Adrenal gland (tissue), 12 donors: ENCODE results near the gene ZNF511. TPM values are rescaled to one million over a fixed set of nuclear protein-coding genes. Genes with fewer than 3 reads are reported as not detected.

ENCODE experiments used
- DNase-seq, 7 donors: peaks; one replicate each; pipeline ENCODE4 v3.0.0-alpha.2; 2019 to 2020
- H3K27ac ChIP-seq, 5 donors: fragments of 200-600 bp; sonication (generic) in 4 of 5; 1 replicate in 3 of 5; 2 replicates in 2 of 5; pipeline versions ENCODE4 v1.5.1 to v1.8.0; 2016 to 2020; ENCODE audit warnings: mild to moderate bottlenecking in 1 of 5
- H3K27me3 ChIP-seq: fragments of 200-600 bp; 2 replicates; pipeline ENCODE4 v1.8.0; 2021
- H3K36me3 ChIP-seq, 2 donors: fragments of 200-600 bp; replicated peaks in 1 of 2; 1 replicate in 1 of 2; 2 replicates in 1 of 2; pipeline versions ENCODE4 v1.5.1 to v1.8.0; 2018 to 2022
- H3K4me1 ChIP-seq, 2 donors: fragments of 200-600 bp; replicated peaks in 1 of 2; 1 replicate in 1 of 2; 2 replicates in 1 of 2; pipeline versions ENCODE4 v1.5.1 to v1.8.0; 2018 to 2021
- H3K4me3 ChIP-seq, 4 donors: fragments of 200-600 bp; sonication (generic) in 3 of 4; one replicate each; pipeline ENCODE4 v1.5.1; 2016 to 2018
- H3K9me3 ChIP-seq, 3 donors: fragments of 200-600 bp; sonication (generic) in 1 of 3; replicated peaks in 1 of 3; 1 replicate in 2 of 3; 2 replicates in 1 of 3; pipeline versions ENCODE4 v1.5.1 to v1.8.0; 2016 to 2021
- CTCF ChIP-seq, 6 experiments: fragments of 450-650 bp in 4 of 6; fragments of 200-600 bp in 2 of 6; sonication (generic) in 1 of 6; IDR thresholded peaks; 1 replicate in 5 of 6; 2 replicates in 1 of 6; pipeline versions ENCODE4 v1.5.1 to v1.8.0; 2016 to 2021; ENCODE audit warnings: antibody characterized with exemption in 6 of 6, mild to moderate bottlenecking in 2 of 6, moderate library complexity in 1 of 6
- POLR2A ChIP-seq, 2 donors: fragments of 450-650 bp; IDR thresholded peaks; one replicate each; pipeline ENCODE4 v1.6.1; 2017; ENCODE audit warnings: antibody characterized with exemption in 2 of 2, mild to moderate bottlenecking in 2 of 2, moderate library complexity in 1 of 2
- WGBS, 4 donors: extraction: QIAGEN DNeasy Blood & Tissue Kit in 2 of 4; methylation state at CpG; one replicate each; pipeline versions ENCODE4 v1.1.5 to v1.1.7; 2013 to 2017; 5-methylcytosine and 5-hydroxymethylcytosine counted together
- intact Hi-C, 2 donors: fragments of 100-400 bp; cut with DNase I; formaldehyde crosslinking; loops; one replicate each; pipeline versions ENCODE4 v1.14.1 to v1.15.0; 2022 to 2023
- polyA plus RNA-seq, 3 donors: library from polyadenylated mRNA; stranded (reverse); fragments of 200-250 nt in 2 of 3; fragments of 350-450 nt in 1 of 3; fragmentation: Illumina TruSeq in 1 of 3; extraction: RNeasy Lipid Tissue Mini Kit (QIAGEN cat#74804) in 1 of 3; gene quantifications; one replicate each; pipeline ENCODE4 v1.2.3, GENCODE V29; 2013 to 2014
- small RNA-seq, 2 donors: library from RNA; depleted of rRNA; stranded (forward); fragments of <200 nt; gene quantifications; one replicate each; pipeline ENCODE3, GENCODE V24; 2016
- total RNA-seq, 9 donors: library from RNA; depleted of rRNA in 4 of 9; stranded (reverse); fragments of >200 nt in 4 of 9; fragments of 120-200 nt in 1 of 9; fragmentation: NEBNext Ultra II Directional in 1 of 9; extraction: Animal tissue kit (Norgen Biotek cat#: 25700) in 1 of 9; gene quantifications; one replicate each; pipeline versions ENCODE4 v1.1.0 to v1.2.4, GENCODE V29; 2013 to 2023
- donor health status: healthy with polysubstance abuse.
- donor health status: Bipolar disorder and iron deficiency.
- donor health status: DM: yes; HTN: yes; CAD: no.
- donor health status: DM: no; HTN: no; CAD: no.
- donor health status: DM: no; HTN: no; CAD: no.
- donor health status: DM: yes; HTN: yes; CAD: no.

ZNF511 gene
- total and polyA plus RNA-seq, 12 donors = 19.6 to 146 (median 39.9) TPM

- 90 to 97% (median 96%) methylated on average over 4 to 5 of the region's 5 CpGs for WGBS, 4 donors
- Histone ChIP-seq H3K4me3 (no peak overlapping the region), H3K36me3 (peaks cover 0 to 38% of the 10 kb centered on the region in 2 donors), H3K4me1 (peaks cover 6 to 12% of the 10 kb centered on the region in 2 donors), H3K9me3 (no peaks in the 10 kb centered on the region), H3K27ac (no peak overlapping the region), H3K27me3 (no peaks in the 10 kb centered on the region)
- no peak for DNase-seq
- TF ChIP-seq POLR2A (IDR thresholded peaks at IDR 0.05) (no peak), CTCF (IDR thresholded peaks at IDR 0.05) (no peak)
- intact Hi-C loops = no loop called here
Measured at GRCh38 chr10:133361227-133361626, 52.5 kb downstream of the ZNF511 start.

GRCh38 chr10:133361773-133362441 lies 53.2 kb downstream of the ZNF511 start:
- peaks cover 0 to 45% of the 10 kb centered on the region in 2 donors for H3K36me3 ChIP-seq
- no peak overlapping the region for H3K27ac ChIP-seq
- peaks cover 6 to 8% of the 10 kb centered on the region in 2 donors for H3K4me1 ChIP-seq
- no peaks in the 10 kb centered on the region for H3K27me3 ChIP-seq
- intact Hi-C loops = no loop called here
- TF ChIP-seq CTCF (IDR thresholded peaks at IDR 0.05) (no peak), POLR2A (IDR thresholded peaks at IDR 0.05) (no peak)
- no peak overlapping the region for H3K4me3 ChIP-seq
- DNase-seq = no peak
- no peaks in the 10 kb centered on the region for H3K9me3 ChIP-seq
- WGBS, 4 donors = 81 to 84% (median 82%) methylated on average over 18 of the region's 18 CpGs

Small RNA genes lying within 50 kb of the gene (small RNA-seq; reads per million reads assigned to genes)
- gene BANF1P2 = 0 reads per million in 2 donors

Other genes starting within 250 kb of the ZNF511 start
- gene ADGRA1, start 221.0 kb upstream of the ZNF511 start, total RNA-seq = 1 to 10 TPM in 3 of 9 donors, under 1 TPM in 4, not detected in 2; 0.06 to 6.8 (median 0.33) TPM
- 1 to 10 TPM; 2.2 to 8.2 (median 4.5) TPM for gene ADGRA1, start 221.0 kb upstream of the ZNF511 start, polyA plus RNA-seq
- 10 to 100 TPM in 8 of 9 donors, 1 to 10 TPM in 1; 9.7 to 93.4 (median 40.7) TPM for gene KNDC1, start 148.7 kb upstream of the ZNF511 start, total RNA-seq
- gene KNDC1, start 148.7 kb upstream of the ZNF511 start, polyA plus RNA-seq = 10 to 100 TPM in 2 of 3 donors, 1 to 10 TPM in 1; 1.0 to 53.2 (median 19.2) TPM
- gene UTF1, start 78.7 kb upstream of the ZNF511 start, total RNA-seq = under 1 TPM in 1 of 9 donors, not detected in 8; 0.19 TPM
- gene UTF1, start 78.7 kb upstream of the ZNF511 start, polyA plus RNA-seq = under 1 TPM in 1 of 3 donors, not detected in 2; 0.24 TPM
- gene VENTX, start 71.1 kb upstream of the ZNF511 start, total RNA-seq = 1 to 10 TPM in 6 of 9 donors, under 1 TPM in 3; 0.06 to 3.0 (median 1.3) TPM
- gene VENTX, start 71.1 kb upstream of the ZNF511 start, polyA plus RNA-seq = 1 to 10 TPM in 2 of 3 donors, under 1 TPM in 1; 0.26 to 4.4 (median 1.7) TPM
- 1 to 10 TPM in 8 of 9 donors, under 1 TPM in 1; 0.61 to 5.3 (median 3.4) TPM for gene ADAM8, start 32.0 kb upstream of the ZNF511 start, total RNA-seq
- gene ADAM8, start 32.0 kb upstream of the ZNF511 start, polyA plus RNA-seq = 1 to 10 TPM in 2 of 3 donors, under 1 TPM in 1; 0.66 to 7.7 (median 5.2) TPM
- gene TUBGCP2, start within 50 bp of the ZNF511 start, total RNA-seq = 10 to 100 TPM; 30.9 to 77.8 (median 61.1) TPM
- 100 to 1,000 TPM in 2 of 3 donors, 10 to 100 TPM in 1; 54.1 to 234 (median 145) TPM for gene TUBGCP2, start within 50 bp of the ZNF511 start, polyA plus RNA-seq
- 10 to 100 TPM in 2 of 9 donors, 1 to 10 TPM in 2, under 1 TPM in 1, not detected in 4; 0.55 to 21.5 (median 7.0) TPM for gene CALY, start 28.0 kb downstream of the ZNF511 start, total RNA-seq
- gene CALY, start 28.0 kb downstream of the ZNF511 start, polyA plus RNA-seq = 10 to 100 TPM in 2 of 3 donors, 1 to 10 TPM in 1; 6.0 to 30.7 (median 18.3) TPM
- under 1 TPM in 1 of 9 donors, not detected in 8; 0.46 TPM for gene PRAP1, start 38.5 kb downstream of the ZNF511 start, total RNA-seq
- under 1 TPM in 2 of 3 donors, not detected in 1; 0.44 to 0.88 TPM for gene PRAP1, start 38.5 kb downstream of the ZNF511 start, polyA plus RNA-seq
- gene FUOM, start 49.1 kb downstream of the ZNF511 start, total RNA-seq = 10 to 100 TPM in 7 of 9 donors, 1 to 10 TPM in 2; 6.2 to 47.9 (median 14.0) TPM
- 10 to 100 TPM in 2 of 3 donors, 1 to 10 TPM in 1; 4.8 to 35.7 (median 22.6) TPM for gene FUOM, start 49.1 kb downstream of the ZNF511 start, polyA plus RNA-seq
- gene ECHS1, start 64.4 kb downstream of the ZNF511 start, total RNA-seq = 100 to 1,000 TPM; 133 to 280 (median 146) TPM
- gene ECHS1, start 64.4 kb downstream of the ZNF511 start, polyA plus RNA-seq = 100 to 1,000 TPM in 2 of 3 donors, 10 to 100 TPM in 1; 74.4 to 126 (median 126) TPM
- 10 to 100 TPM in 3 of 9 donors, 1 to 10 TPM in 6; 2.3 to 34.4 (median 7.1) TPM for gene PAOX, start 70.3 kb downstream of the ZNF511 start, total RNA-seq
- 10 to 100 TPM in 1 of 3 donors, 1 to 10 TPM in 2; 1.0 to 10.6 (median 5.5) TPM for gene PAOX, start 70.3 kb downstream of the ZNF511 start, polyA plus RNA-seq
- 10 to 100 TPM; 24.0 to 68.6 (median 45.7) TPM for gene MTG1, start 85.2 kb downstream of the ZNF511 start, total RNA-seq
- 100 to 1,000 TPM in 1 of 3 donors, 10 to 100 TPM in 2; 44.1 to 118 (median 88.1) TPM for gene MTG1, start 85.2 kb downstream of the ZNF511 start, polyA plus RNA-seq
- 1 to 10 TPM in 1 of 9 donors, under 1 TPM in 5, not detected in 3; 0.10 to 1.2 (median 0.44) TPM for gene SPRN, start 115.7 kb downstream of the ZNF511 start, total RNA-seq
- gene SPRN, start 115.7 kb downstream of the ZNF511 start, polyA plus RNA-seq = 1 to 10 TPM in 1 of 3 donors, under 1 TPM in 2; 0.54 to 1.8 (median 0.60) TPM
- 1 to 10 TPM in 6 of 9 donors, under 1 TPM in 3; 0.42 to 5.5 (median 2.2) TPM for gene SCART1, start 145.0 kb downstream of the ZNF511 start, total RNA-seq
- 1 to 10 TPM in 2 of 3 donors, under 1 TPM in 1; 0.42 to 2.7 (median 1.4) TPM for gene SCART1, start 145.0 kb downstream of the ZNF511 start, polyA plus RNA-seq
- gene CYP2E1, start 218.4 kb downstream of the ZNF511 start, total RNA-seq = 1 to 10 TPM in 5 of 9 donors, under 1 TPM in 3, not detected in 1; 0.17 to 4.2 (median 1.1) TPM
- gene CYP2E1, start 218.4 kb downstream of the ZNF511 start, polyA plus RNA-seq = 1 to 10 TPM; 3.6 to 8.1 (median 4.0) TPM